T-cell (primary cell): Measurements from ENCODE around the gene SLC22A9. TPM values are rescaled to one million over a fixed set of nuclear protein-coding genes. Genes with fewer than 3 reads are reported as not detected.

Experiments
- ATAC-seq, 4 experiments: fragments of 200-7000 bp in 3 of 4; fragments of 150-1000 bp in 1 of 4; cut with Tn5 transposase; replicated peaks in 1 of 4; 1 replicate in 3 of 4; 2 replicates in 1 of 4; pipeline ENCODE4 v1.10.0; 2021; ENCODE audit warnings: moderate library complexity in 3 of 4, mild to moderate bottlenecking in 2 of 4, moderate number of reproducible peaks in 1 of 4
- CTCF ChIA-PET, 2 donors: fragments of 300-600 bp; sonication (Branson Sonifier 250); formaldehyde crosslinking; loops; one replicate each; lab custom pipeline; 2022; ENCODE audit warnings: antibody characterized with exemption in 2 of 2; lab: Charles Lee
- POLR2A ChIA-PET, 2 donors: fragments of 300-600 bp; sonication (Branson Sonifier 250); formaldehyde crosslinking; loops; one replicate each; lab custom pipeline; 2022; ENCODE audit warnings: antibody characterized with exemption in 2 of 2; lab: Charles Lee
- DNase-seq, 35 experiments: peaks; one replicate each; pipeline versions ENCODE4 v3.0.0 to v3.0.0-alpha.2; 2013 to 2023
- H3K27ac ChIP-seq: one replicate; pipeline ENCODE4 v1.5.1; 2013; ENCODE audit warnings: low read length
- H3K27me3 ChIP-seq, 2 experiments: replicated peaks in 1 of 2; 1 replicate in 1 of 2; 2 replicates in 1 of 2; pipeline versions ENCODE4 v1.6.1 to v1.7.0; 2013; ENCODE audit warnings: low read length in 1 of 2, mixed read lengths in 1 of 2; ENCODE audit not compliant: control insufficient read depth in 2 of 2, insufficient read depth in 2 of 2; ENCODE audit errors: extremely low read depth in 1 of 2
- H3K36me3 ChIP-seq, 2 donors: 1 replicate in 1 of 2; 2 replicates in 1 of 2; pipeline versions ENCODE4 v1.6.1 to v1.7.0; 2013; ENCODE audit warnings: low read length in 1 of 2; ENCODE audit not compliant: control insufficient read depth in 2 of 2, insufficient read depth in 1 of 2; ENCODE audit errors: extremely low read depth in 1 of 2
- H3K4me1 ChIP-seq, 2 experiments: 1 replicate in 1 of 2; 2 replicates in 1 of 2; pipeline versions ENCODE4 v1.6.1 to v1.7.0; 2013; ENCODE audit warnings: low read length in 2 of 2, mixed read lengths in 1 of 2; ENCODE audit not compliant: insufficient read depth in 2 of 2, control insufficient read depth in 1 of 2; ENCODE audit errors: extremely low read depth in 1 of 2
- H3K4me3 ChIP-seq, 2 donors: 1 replicate in 1 of 2; 2 replicates in 1 of 2; pipeline versions ENCODE4 v1.5.1 to v1.7.0; 2013; ENCODE audit warnings: mild to moderate bottlenecking in 2 of 2, low read length in 1 of 2, moderate library complexity in 1 of 2; ENCODE audit not compliant: control insufficient read depth in 1 of 2; ENCODE audit errors: extremely low read depth in 1 of 2
- H3K9me3 ChIP-seq: 2 replicates; pipeline ENCODE4 v1.7.0; 2013
- H3K27ac Mint-ChIP-seq, 2 donors: one replicate each; pipeline ENCODE4 v1.8.0; 2020 to 2021; ENCODE audit warnings: mild to moderate bottlenecking in 2 of 2, mixed read lengths in 2 of 2
- H3K27me3 Mint-ChIP-seq, 2 donors: one replicate each; pipeline ENCODE4 v1.8.0; 2021 to 2022; ENCODE audit warnings: mixed read lengths in 2 of 2
- H3K36me3 Mint-ChIP-seq: one replicate; pipeline ENCODE4 v1.8.0; 2021; ENCODE audit warnings: mixed read lengths
- H3K4me1 Mint-ChIP-seq, 3 donors: one replicate each; pipeline ENCODE4 v1.8.0; 2020 to 2022; ENCODE audit warnings: mixed read lengths in 3 of 3, mild to moderate bottlenecking in 1 of 3
- H3K4me3 Mint-ChIP-seq, 3 donors: one replicate each; pipeline ENCODE4 v1.8.0; 2020 to 2022; ENCODE audit warnings: mild to moderate bottlenecking in 3 of 3, mixed read lengths in 3 of 3, moderate library complexity in 3 of 3
- H3K9me3 Mint-ChIP-seq, 3 donors: one replicate each; pipeline ENCODE4 v1.8.0; 2020 to 2022; ENCODE audit warnings: mixed read lengths in 3 of 3
- WGBS: methylation state at CpG from one replicate; pipeline ENCODE4 v1.1.5; 2013; ENCODE audit warnings: missing lambda C conversion rate; ENCODE audit not compliant: insufficient coverage; 5-methylcytosine and 5-hydroxymethylcytosine counted together
- total RNA-seq, 35 experiments: library from RNA in 6 of 35; stranded (reverse) in 6 of 35; fragments of 120-200 nt in 1 of 35; gene quantifications; one replicate each; pipeline versions ENCODE4 v1.2.1 to v1.2.4 and lab custom pipeline; 2013 to 2026

The SLC22A9 gene
- total RNA-seq, 5 donors from 2014 or later (not counting 1 experiment from before 2014, with no cell fraction given): 0.12 TPM; not detected in 4

DNA sequence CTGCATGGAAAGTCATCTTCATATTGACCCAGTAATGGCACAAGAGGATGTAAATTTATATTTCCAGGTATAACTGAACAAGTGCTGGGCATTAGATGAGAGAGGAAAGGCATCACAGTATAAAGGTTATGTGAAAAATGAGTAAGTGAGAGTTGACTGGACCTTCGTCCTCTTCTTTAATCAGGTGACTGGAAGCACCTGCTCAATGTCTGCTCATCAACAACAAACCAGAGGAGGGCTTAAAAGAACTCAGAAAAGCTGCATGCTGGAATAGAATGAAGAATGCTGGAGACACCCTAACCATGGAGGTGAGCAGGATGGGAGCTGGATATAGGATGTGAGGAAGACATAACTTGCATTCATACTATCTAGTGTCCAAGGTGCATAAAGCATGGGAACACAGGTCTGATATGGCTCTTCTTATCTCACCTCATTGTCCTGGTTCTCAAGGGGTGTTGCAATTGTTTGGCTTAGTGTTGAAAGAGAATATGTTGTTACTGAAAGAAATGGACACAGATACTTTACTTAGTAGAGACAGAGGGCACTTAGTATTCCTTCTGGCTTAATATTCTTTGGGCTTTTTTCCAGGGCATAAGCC, 7.3 kb upstream of the SLC22A9 start:
- Mint-ChIP-seq H3K36me3 (no peaks in the 10 kb centered on the region), H3K4me3 (no peak overlapping the region), H3K27ac (no peak overlapping the region), H3K27me3 (peaks cover 56 to 66% of the 10 kb centered on the region in 2 donors), H3K9me3 (peaks cover 4 to 16% (median 11%) of the 10 kb centered on the region in 3 donors), H3K4me1 (no peaks in the 10 kb centered on the region)
- H3K27me3 ChIP-seq: peaks cover 0 to 11% of the 10 kb centered on the region in 2 experiments
- DNase-seq: no peak
- H3K36me3 ChIP-seq: no peaks in the 10 kb centered on the region
- ATAC-seq: no peak
- no peaks in the 10 kb centered on the region for H3K4me1 ChIP-seq
- no CpG with 5 or more reads among the region's 1 CpG for WGBS
- CTCF ChIA-PET: no interaction called here
- H3K27ac ChIP-seq: no peak overlapping the region
- POLR2A ChIA-PET: no interaction called here
- H3K9me3 ChIP-seq: peaks cover 4% of the 10 kb centered on the region
- no peak overlapping the region for H3K4me3 ChIP-seq

DNA sequence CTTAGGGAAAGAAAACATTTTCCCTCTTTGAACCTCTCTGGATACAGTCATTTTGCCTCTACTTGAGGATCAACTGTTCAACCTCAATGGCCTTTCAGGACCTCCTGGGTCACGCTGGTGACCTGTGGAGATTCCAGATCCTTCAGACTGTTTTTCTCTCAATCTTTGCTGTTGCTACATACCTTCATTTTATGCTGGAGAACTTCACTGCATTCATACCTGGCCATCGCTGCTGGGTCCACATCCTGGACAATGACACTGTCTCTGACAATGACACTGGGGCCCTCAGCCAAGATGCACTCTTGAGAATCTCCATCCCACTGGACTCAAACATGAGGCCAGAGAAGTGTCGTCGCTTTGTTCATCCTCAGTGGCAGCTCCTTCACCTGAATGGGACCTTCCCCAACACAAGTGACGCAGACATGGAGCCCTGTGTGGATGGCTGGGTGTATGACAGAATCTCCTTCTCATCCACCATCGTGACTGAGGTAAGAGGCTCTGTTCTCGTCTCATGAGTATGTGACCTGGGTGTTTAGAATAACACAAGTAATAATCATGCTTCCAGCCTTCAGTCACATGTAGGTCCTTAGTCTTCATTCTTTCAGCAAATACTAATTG, 495 bp downstream of the SLC22A9 start:
- WGBS: 88% methylated on average over 4 of the region's 7 CpGs
- Histone ChIP-seq H3K27me3 (peaks cover 0 to 2% of the 10 kb centered on the region in 2 experiments), H3K4me1 (no peaks in the 10 kb centered on the region), H3K9me3 (no peaks in the 10 kb centered on the region), H3K4me3 (no peak overlapping the region), H3K27ac (no peak overlapping the region), H3K36me3 (no peaks in the 10 kb centered on the region)
- peaks cover 41 to 47% of the 10 kb centered on the region in 2 donors for H3K27me3 Mint-ChIP-seq
- ChIA-PET POLR2A (no interaction called here), CTCF (no interaction called here)
- no peaks in the 10 kb centered on the region for H3K36me3 Mint-ChIP-seq
- no peak overlapping the region for H3K4me3 Mint-ChIP-seq
- no peak for DNase-seq
- no peak overlapping the region for H3K27ac Mint-ChIP-seq
- no peaks in the 10 kb centered on the region for H3K9me3 Mint-ChIP-seq
- no peaks in the 10 kb centered on the region for H3K4me1 Mint-ChIP-seq
- no peak for ATAC-seq

DNA sequence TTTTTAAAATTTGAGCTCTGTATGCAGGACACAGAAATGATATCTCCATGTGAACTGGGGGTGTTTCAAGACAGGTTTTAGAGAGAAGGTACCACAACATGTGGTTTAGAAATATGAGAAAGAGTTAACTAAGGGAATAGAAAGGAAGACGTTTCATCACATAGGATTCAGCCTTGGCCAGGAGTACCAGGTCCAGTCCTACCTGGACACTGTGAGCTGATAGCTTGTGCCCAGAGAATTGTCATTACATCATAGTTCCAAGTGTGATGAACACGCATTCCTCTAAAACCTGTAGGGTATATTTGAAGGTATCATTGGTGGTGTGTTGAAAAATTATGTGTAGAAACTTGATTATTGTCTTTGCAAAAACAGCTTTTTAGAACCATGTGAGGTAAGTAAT, 1.8 kb downstream of the SLC22A9 start:
- no peak overlapping the region for H3K27ac Mint-ChIP-seq
- H3K36me3 ChIP-seq: no peaks in the 10 kb centered on the region
- CTCF ChIA-PET: no interaction called here
- no peaks in the 10 kb centered on the region for H3K36me3 Mint-ChIP-seq
- DNase-seq: no peak
- peaks cover 31 to 42% of the 10 kb centered on the region in 2 donors for H3K27me3 Mint-ChIP-seq
- no peak overlapping the region for H3K4me3 ChIP-seq
- 80% methylated on average over 2 of the region's 2 CpGs for WGBS
- POLR2A ChIA-PET: no interaction called here
- H3K4me1 ChIP-seq: no peaks in the 10 kb centered on the region
- H3K9me3 ChIP-seq: no peaks in the 10 kb centered on the region
- no peak overlapping the region for H3K27ac ChIP-seq
- no peaks in the 10 kb centered on the region for H3K4me1 Mint-ChIP-seq
- H3K27me3 ChIP-seq: peaks cover 0 to 2% of the 10 kb centered on the region in 2 experiments
- ATAC-seq: no peak
- no peaks in the 10 kb centered on the region for H3K9me3 Mint-ChIP-seq
- no peak overlapping the region for H3K4me3 Mint-ChIP-seq

DNA sequence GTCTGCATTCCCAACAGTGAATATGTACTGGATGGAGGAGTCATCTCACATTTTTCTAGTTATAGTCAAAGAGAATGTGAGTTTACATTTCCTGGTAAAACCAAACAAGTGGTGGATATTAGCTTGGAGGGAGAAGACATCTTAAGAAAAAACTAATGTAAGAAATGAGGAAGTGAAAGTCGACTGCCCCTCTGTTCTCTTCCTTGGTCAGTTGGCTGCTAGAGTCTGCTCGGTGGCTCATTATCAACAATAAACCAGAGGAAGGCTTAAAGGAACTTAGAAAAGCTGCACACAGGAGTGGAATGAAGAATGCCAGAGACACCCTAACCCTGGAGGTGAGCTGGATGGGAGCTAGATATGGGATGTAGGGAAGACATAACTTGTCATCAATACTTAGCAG, 5.8 kb downstream of the SLC22A9 start:
- WGBS: no CpG with 5 or more reads among the region's 2 CpGs
- H3K36me3 ChIP-seq: no peaks in the 10 kb centered on the region
- DNase-seq (no peak), ATAC-seq (no peak)
- H3K27ac ChIP-seq: no peak overlapping the region
- H3K4me1 ChIP-seq: no peaks in the 10 kb centered on the region
- no peak overlapping the region for H3K4me3 ChIP-seq
- Mint-ChIP-seq H3K4me1 (no peaks in the 10 kb centered on the region), H3K27ac (no peak overlapping the region), H3K9me3 (no peaks in the 10 kb centered on the region), H3K36me3 (no peaks in the 10 kb centered on the region), H3K27me3 (peaks cover 23 to 43% of the 10 kb centered on the region in 2 donors), H3K4me3 (no peak overlapping the region)
- H3K27me3 ChIP-seq: peaks cover 0 to 2% of the 10 kb centered on the region in 2 experiments
- ChIA-PET POLR2A (no interaction called here), CTCF (no interaction called here)
- no peaks in the 10 kb centered on the region for H3K9me3 ChIP-seq

DNA sequence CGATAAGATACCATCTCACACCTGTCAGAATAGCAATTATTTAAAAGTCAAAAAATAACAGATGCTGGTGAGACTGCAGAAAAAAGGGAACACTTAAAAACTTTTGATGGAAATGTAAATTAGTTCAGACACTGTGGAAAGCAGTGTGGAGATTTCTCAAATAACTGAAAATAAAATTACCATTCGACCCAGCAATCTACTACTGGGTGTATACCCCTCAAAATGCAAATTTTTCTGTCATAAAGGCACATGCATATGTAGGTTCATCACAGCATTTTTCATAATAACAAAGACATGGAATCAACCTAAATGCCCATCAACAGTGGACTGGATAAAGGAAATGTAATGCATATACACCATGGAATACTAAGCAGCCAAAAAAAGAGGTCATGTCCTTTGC, 10.5 kb downstream of the SLC22A9 start:
- no peak for DNase-seq
- no CpG with 5 or more reads among the region's 2 CpGs for WGBS
- CTCF ChIA-PET: no interaction called here

DNA sequence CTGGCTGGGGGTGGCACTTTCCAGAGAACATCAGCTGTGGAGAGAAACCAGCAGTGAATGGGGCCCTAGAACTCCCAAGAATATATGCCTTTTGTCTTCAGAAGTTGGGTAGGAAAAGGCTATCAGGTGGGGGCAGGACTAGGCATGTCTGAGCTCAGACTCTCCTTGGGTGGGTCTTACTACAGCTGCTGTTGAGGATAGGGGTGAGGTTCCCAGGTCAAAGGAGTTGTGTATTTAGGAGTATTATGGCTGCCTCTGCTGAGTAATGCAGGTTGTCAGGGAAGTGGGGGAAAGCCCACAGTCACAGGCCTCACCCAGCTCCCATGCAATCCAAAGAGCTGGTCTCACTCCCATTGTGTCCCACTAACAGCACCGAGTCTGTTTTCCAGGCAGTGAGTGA, 26.1 kb downstream of the SLC22A9 start:
- WGBS: 100% methylated on average over 1 of the region's 1 CpG

More for the DNA sequence above, 10.5 kb downstream of the SLC22A9 start:
- Mint-ChIP-seq H3K27me3 (peaks cover 12 to 36% of the 10 kb centered on the region in 2 donors), H3K27ac (no peak overlapping the region), H3K36me3 (no peaks in the 10 kb centered on the region), H3K4me3 (no peak overlapping the region), H3K4me1 (no peaks in the 10 kb centered on the region), H3K9me3 (no peaks in the 10 kb centered on the region)
- no peaks in the 10 kb centered on the region for H3K9me3 ChIP-seq
- no peaks in the 10 kb centered on the region for H3K4me1 ChIP-seq
- H3K36me3 ChIP-seq: no peaks in the 10 kb centered on the region
- peaks cover 0 to 2% of the 10 kb centered on the region in 2 experiments for H3K27me3 ChIP-seq
- no peak overlapping the region for H3K27ac ChIP-seq
- ATAC-seq: no peak
- POLR2A ChIA-PET: no interaction called here
- no peak overlapping the region for H3K4me3 ChIP-seq

More for the DNA sequence above, 26.1 kb downstream of the SLC22A9 start:
- no peaks in the 10 kb centered on the region for H3K36me3 Mint-ChIP-seq
- Histone ChIP-seq H3K9me3 (no peaks in the 10 kb centered on the region), H3K27me3 (peaks cover 2 to 24% of the 10 kb centered on the region in 2 experiments), H3K4me3 (no peak overlapping the region), H3K27ac (no peak overlapping the region), H3K36me3 (no peaks in the 10 kb centered on the region), H3K4me1 (no peaks in the 10 kb centered on the region)
- no peak overlapping the region for H3K4me3 Mint-ChIP-seq
- ChIA-PET CTCF (no interaction called here), POLR2A (no interaction called here)
- H3K27me3 Mint-ChIP-seq: peaks cover 43 to 83% of the 10 kb centered on the region in 2 donors
- no peak for ATAC-seq
- no peaks in the 10 kb centered on the region for H3K9me3 Mint-ChIP-seq
- DNase-seq: no peak
- H3K27ac Mint-ChIP-seq: no peak overlapping the region
- H3K4me1 Mint-ChIP-seq: no peaks in the 10 kb centered on the region
